H1 (cell line): ENCODE measurements around the gene KATNAL1. TPM values are rescaled to one million over a fixed set of nuclear protein-coding genes. Genes with fewer than 3 reads are reported as not detected.

Source experiments
- CREB1 ChIP-seq: IDR thresholded peaks from 2 replicates; pipeline ENCODE4 v1.6.1; 2012; ENCODE audit warnings: inconsistent platforms
- polyA plus RNA-seq, 7 experiments: library from polyadenylated mRNA; depleted of rRNA in 3 of 7; stranded (reverse) in 5 of 7; unstranded in 2 of 7; fragments of >200 nt in 5 of 7; fragments of 200-250 nt in 2 of 7; gene quantifications; 1 replicate in 5 of 7; 2 replicates in 1 of 7; 4 replicates in 1 of 7; pipeline versions ENCODE4 v1.2.1 to v1.2.3, GENCODE V29; 2011 to 2013; ENCODE audit warnings: missing spikeins in 2 of 7, mixed read lengths in 2 of 7
- total RNA-seq: library from RNA; stranded (reverse); fragmentation: NEBNext Ultra II Directional; extraction: Animal tissue kit (Norgen Biotek cat#: 25700); gene quantifications from 2 replicates; pipeline ENCODE4 v1.2.1, GENCODE V29; 2021
- TF ChIP-seq, protein P1 (sequence below): IDR thresholded peaks from 2 replicates; pipeline ENCODE4 v1.6.1; 2012; ENCODE audit warnings: inconsistent platforms
- TF ChIP-seq, protein P2 (sequence below): IDR thresholded peaks from 2 replicates; pipeline ENCODE4 v1.6.1; 2011; ENCODE audit warnings: low read depth, mild to moderate bottlenecking, low read length; ENCODE audit not compliant: insufficient read depth

Gene KATNAL1
- total and polyA plus RNA-seq, 2 of the 8 experiments (the other 6 are each of a cell fraction or from before 2014, with no cell fraction given) = 4.0 to 13.2 TPM

GRCh38 chr13:30346153-30346788 lies 38.9 kb upstream of the KATNAL1 start (continued):
- TF ChIP-seq, protein P1, sequence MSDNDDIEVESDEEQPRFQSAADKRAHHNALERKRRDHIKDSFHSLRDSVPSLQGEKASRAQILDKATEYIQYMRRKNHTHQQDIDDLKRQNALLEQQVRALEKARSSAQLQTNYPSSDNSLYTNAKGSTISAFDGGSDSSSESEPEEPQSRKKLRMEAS = no peak
- TF ChIP-seq CREB1 = no peak
- TF ChIP-seq, protein P2, sequence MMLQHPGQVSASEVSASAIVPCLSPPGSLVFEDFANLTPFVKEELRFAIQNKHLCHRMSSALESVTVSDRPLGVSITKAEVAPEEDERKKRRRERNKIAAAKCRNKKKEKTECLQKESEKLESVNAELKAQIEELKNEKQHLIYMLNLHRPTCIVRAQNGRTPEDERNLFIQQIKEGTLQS = no peak
